ENCODE measurements around the gene AVPR2.

Gene AVPR2

DNA sequence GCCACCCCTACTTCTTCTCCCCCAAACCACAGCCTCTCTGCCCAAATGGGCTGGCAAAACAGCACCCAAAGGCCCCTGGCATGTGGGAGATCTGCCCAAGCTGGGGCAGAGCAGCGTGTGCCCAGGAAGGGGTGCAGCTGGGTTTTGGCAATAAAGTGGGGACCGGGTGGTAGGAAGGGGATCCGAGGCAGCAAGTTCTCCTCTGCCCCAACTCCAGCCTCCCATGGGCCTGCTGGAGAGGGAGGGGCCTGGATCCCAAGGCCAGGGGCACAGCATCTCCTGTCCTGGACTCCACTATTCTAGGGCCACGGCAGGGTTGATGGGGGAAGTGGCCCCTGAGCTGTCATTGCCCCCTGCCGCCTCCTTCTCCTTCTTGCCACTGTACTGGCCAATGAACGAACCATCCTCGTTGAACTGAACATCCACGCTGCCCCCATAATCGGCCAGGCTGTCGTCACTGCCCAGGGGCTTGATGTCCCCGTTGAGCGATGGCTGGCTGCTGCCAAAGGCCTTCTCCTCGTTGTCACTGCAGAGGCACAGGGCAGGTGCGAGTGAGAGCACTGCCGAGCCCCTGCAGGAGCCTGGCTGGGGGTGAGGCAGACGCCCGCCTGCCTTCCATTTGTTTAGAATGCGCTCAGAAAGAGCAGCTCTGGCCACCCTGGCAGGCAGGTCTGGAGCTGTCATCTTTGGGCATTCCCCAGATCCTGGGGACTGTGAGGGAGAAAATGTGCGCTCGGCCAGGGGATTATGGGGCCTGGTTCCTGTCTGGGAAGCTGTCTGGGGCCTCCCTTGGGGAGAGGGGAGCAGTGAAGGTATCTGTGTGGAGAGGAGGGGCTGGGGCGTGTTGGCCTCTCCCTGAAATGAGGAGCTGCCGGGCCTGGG is 41.9 kb upstream of the AVPR2 start:
- Histone ChIP-seq H3K4me3 (ENCODE audit: low read depth in 1 of 2, low read length in 1 of 2) (no peak overlapping the region), H3K9me3 (no peaks in the 10 kb centered on the region), H3K36me3 (no peaks in the 10 kb centered on the region), H3K27me3 (no peaks in the 10 kb centered on the region), H3K27ac (no peak overlapping the region), H3K4me1 (ENCODE audit: control insufficient read depth in 1 of 2, insufficient read depth in 1 of 2, low read depth in 1 of 2, low read length in 1 of 2) (no peaks in the 10 kb centered on the region)
- TF ChIP-seq, protein P1, sequence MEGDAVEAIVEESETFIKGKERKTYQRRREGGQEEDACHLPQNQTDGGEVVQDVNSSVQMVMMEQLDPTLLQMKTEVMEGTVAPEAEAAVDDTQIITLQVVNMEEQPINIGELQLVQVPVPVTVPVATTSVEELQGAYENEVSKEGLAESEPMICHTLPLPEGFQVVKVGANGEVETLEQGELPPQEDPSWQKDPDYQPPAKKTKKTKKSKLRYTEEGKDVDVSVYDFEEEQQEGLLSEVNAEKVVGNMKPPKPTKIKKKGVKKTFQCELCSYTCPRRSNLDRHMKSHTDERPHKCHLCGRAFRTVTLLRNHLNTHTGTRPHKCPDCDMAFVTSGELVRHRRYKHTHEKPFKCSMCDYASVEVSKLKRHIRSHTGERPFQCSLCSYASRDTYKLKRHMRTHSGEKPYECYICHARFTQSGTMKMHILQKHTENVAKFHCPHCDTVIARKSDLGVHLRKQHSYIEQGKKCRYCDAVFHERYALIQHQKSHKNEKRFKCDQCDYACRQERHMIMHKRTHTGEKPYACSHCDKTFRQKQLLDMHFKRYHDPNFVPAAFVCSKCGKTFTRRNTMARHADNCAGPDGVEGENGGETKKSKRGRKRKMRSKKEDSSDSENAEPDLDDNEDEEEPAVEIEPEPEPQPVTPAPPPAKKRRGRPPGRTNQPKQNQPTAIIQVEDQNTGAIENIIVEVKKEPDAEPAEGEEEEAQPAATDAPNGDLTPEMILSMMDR (IDR thresholded peaks at IDR 0.05), result no peak

DNA sequence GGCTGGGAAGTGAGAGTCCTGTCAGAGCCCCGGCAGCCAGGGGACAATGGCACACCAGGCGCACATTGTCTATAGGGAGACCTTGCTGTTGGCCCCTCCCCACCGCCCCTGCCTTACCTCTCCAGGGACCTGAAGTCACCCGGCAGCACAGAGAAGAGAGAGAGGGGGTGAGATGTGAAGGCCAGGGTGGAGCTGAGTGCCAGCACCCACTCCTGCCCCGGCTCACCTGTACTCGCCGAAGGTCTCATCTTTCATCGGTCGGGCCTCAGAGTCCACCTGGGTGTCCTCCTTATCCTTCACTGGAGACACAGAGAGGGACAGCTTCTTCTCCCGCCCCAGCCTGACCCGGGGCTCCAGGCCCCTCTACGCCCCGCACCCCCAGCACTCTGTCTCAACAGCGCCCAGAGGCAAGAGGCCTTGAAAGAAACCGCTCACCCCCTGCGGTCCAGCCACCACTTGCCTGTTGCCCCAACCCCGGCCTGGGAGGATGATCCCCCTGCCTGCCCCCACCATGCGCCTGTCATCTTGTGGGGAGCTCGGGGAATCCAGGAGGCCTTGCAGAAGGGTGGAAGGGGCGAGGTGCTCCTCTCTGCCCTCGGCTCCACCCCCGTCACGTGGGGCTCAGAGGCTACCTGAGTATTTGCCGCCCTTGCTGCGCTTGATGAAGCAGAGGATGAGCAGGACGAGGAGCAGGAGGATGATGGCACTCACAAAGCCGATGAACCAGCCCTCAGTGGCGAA is 41.1 kb upstream of the AVPR2 start:
- Histone ChIP-seq H3K36me3 (no peaks in the 10 kb centered on the region), H3K4me3 (ENCODE audit: low read depth in 1 of 2, low read length in 1 of 2) (no peak overlapping the region), H3K9me3 (no peaks in the 10 kb centered on the region), H3K4me1 (ENCODE audit: control insufficient read depth in 1 of 2, insufficient read depth in 1 of 2, low read depth in 1 of 2, low read length in 1 of 2) (no peaks in the 10 kb centered on the region), H3K27ac (no peak overlapping the region), H3K27me3 (no peaks in the 10 kb centered on the region)
- TF ChIP-seq, protein P1 (IDR thresholded peaks at IDR 0.05), result no peak

DNA sequence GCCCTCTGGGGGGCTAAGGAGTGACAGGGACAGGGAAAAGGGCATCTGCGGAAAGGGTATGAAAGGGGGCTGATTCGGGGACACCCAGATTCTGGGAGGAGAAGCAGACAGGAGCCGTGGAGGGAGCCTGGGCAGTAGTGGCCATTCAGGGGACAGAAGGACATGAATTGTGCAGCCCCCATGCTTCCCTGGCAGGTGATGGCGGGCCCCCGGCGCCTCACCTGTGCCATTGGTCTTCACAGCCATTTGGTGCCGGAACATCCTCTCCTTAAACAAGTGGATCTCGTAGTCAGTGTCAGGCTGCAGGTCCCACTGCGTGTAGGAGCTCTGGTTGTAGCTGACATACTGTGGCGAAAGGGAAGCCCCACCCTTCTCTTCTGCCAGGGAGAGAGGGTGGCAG is 40.4 kb upstream of the AVPR2 start:
- TF ChIP-seq, protein P1 (IDR thresholded peaks at IDR 0.05), result no peak

DNA sequence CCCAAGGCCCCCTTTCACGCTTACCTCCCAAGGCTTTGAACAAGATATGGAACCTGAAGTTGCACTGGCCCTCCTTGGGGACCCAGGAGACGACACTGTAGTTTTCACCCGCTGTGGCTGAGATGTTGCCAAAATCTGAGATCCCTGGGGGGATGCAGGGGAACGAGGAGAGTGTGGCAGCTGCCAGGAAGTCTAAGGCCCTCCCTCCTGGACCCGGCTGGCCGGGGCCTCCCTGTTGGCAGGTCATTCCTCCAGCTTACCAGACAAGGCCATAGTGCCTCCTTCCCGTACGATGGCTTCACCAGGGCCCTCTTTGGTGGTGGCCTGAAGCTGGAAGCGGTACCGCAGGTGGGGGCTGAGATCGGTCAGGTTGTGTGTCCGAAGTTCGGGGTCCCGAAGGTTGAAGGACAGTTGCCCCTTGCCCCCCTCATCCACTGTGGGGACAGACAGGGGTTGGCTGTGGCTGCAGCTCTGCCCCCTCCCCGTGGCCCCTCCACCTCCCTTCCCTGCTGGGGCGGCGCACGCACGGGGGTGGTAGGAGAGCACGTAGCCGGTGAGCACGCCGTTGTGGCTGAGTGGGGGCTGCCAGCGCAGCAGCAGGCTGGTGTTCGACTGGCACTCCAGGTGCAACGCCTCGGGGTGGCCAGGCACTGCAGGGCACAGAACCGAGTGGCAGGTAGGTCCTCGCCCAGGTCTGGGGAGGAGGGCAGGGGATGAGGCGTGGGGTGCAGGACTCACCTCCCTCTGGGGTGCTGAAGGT is 39.7 kb upstream of the AVPR2 start:
- TF ChIP-seq, protein P1 (IDR thresholded peaks at IDR 0.05), result no peak
- Histone ChIP-seq H3K27ac (no peak overlapping the region), H3K27me3 (no peaks in the 10 kb centered on the region), H3K36me3 (no peaks in the 10 kb centered on the region), H3K9me3 (no peaks in the 10 kb centered on the region), H3K4me1 (ENCODE audit: control insufficient read depth in 1 of 2, insufficient read depth in 1 of 2, low read depth in 1 of 2, low read length in 1 of 2) (no peaks in the 10 kb centered on the region), H3K4me3 (ENCODE audit: low read depth in 1 of 2, low read length in 1 of 2) (no peak overlapping the region)

More for the DNA sequence above, 40.4 kb upstream of the AVPR2 start:
- Histone ChIP-seq H3K4me1 (ENCODE audit: control insufficient read depth in 1 of 2, insufficient read depth in 1 of 2, low read depth in 1 of 2, low read length in 1 of 2) (no peaks in the 10 kb centered on the region), H3K27me3 (no peaks in the 10 kb centered on the region), H3K27ac (no peak overlapping the region), H3K9me3 (no peaks in the 10 kb centered on the region), H3K4me3 (ENCODE audit: low read depth in 1 of 2, low read length in 1 of 2) (no peak overlapping the region), H3K36me3 (no peaks in the 10 kb centered on the region)

DNA sequence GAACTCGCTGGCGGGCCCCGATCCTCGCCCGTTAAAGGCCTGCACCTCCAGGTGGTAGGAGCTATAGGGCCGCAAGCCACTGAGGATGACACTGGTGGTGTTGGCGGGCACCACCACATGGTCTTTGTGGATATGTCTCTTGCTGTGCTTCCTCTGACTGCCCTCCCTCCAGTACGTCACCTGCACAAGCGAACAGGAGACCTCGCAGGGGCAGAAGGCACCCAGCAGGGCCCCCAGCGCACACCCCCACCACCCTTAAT is 39.2 kb upstream of the AVPR2 start:
- H3K4me3 ChIP-seq (ENCODE audit: low read depth in 1 of 2, low read length in 1 of 2), result no peak overlapping the region
- no peaks in the 10 kb centered on the region for H3K4me1 ChIP-seq (ENCODE audit: control insufficient read depth in 1 of 2, insufficient read depth in 1 of 2, low read depth in 1 of 2, low read length in 1 of 2)
- H3K36me3 ChIP-seq, result no peaks in the 10 kb centered on the region
- TF ChIP-seq, protein P1 (IDR thresholded peaks at IDR 0.05), result no peak
- no peak overlapping the region for H3K27ac ChIP-seq
- no peaks in the 10 kb centered on the region for H3K27me3 ChIP-seq
- H3K9me3 ChIP-seq, result no peaks in the 10 kb centered on the region
